Spleen (tissue), 11 donors: ENCODE data around the gene PRKCA. TPM values are rescaled to one million over a fixed set of nuclear protein-coding genes. Genes with fewer than 3 reads are reported as not detected.
"Not testable (repeated sequence)": the region's sequence is repeated elsewhere in the genome, so short reads cannot be mapped to it uniquely, and the experiment has no call there.

Source experiments
- DNase-seq: peaks from one replicate; pipeline ENCODE4 v3.0.0-alpha.2; 2020
- H3K27ac ChIP-seq, 8 donors: fragments of 200-600 bp; sonication (generic) in 7 of 8; 1 replicate in 4 of 8; 2 replicates in 4 of 8; pipeline versions ENCODE4 v1.5.0 to v1.8.0; 2016 to 2021; ENCODE audit warnings: inconsistent platforms in 4 of 8, mild to moderate bottlenecking in 4 of 8, moderate library complexity in 1 of 8
- H3K27me3 ChIP-seq, 7 donors: fragments of 200-600 bp; sonication (generic) in 6 of 7; replicated peaks in 1 of 7; 1 replicate in 4 of 7; 2 replicates in 3 of 7; pipeline versions ENCODE4 v1.5.0 to v1.8.0; 2016 to 2021; ENCODE audit warnings: inconsistent platforms in 3 of 7, mild to moderate bottlenecking in 1 of 7
- H3K36me3 ChIP-seq, 6 donors: fragments of 200-600 bp; sonication (generic) in 5 of 6; 1 replicate in 4 of 6; 2 replicates in 2 of 6; pipeline versions ENCODE4 v1.5.0 to v1.8.0; 2016 to 2021; ENCODE audit warnings: inconsistent platforms in 2 of 6
- H3K4me1 ChIP-seq, 6 donors: fragments of 200-600 bp; sonication (generic) in 5 of 6; 1 replicate in 3 of 6; 2 replicates in 3 of 6; pipeline versions ENCODE4 v1.5.0 to v1.8.0; 2016 to 2021; ENCODE audit warnings: inconsistent platforms in 3 of 6
- H3K4me3 ChIP-seq, 8 donors: fragments of 200-600 bp; sonication (generic) in 7 of 8; 1 replicate in 4 of 8; 2 replicates in 4 of 8; pipeline versions ENCODE4 v1.5.0 to v1.8.0; 2016 to 2021; ENCODE audit warnings: inconsistent platforms in 4 of 8, mild to moderate bottlenecking in 4 of 8, moderate library complexity in 2 of 8
- H3K9me3 ChIP-seq, 8 donors: fragments of 200-600 bp; sonication (generic) in 7 of 8; 1 replicate in 4 of 8; 2 replicates in 4 of 8; pipeline versions ENCODE4 v1.5.0 to v1.8.0; 2016 to 2021; ENCODE audit warnings: inconsistent platforms in 4 of 8
- CTCF ChIP-seq, 11 experiments: fragments of 200-600 bp in 7 of 11; fragments of 450-650 bp in 4 of 11; sonication (generic) in 4 of 11; IDR thresholded peaks in 8 of 11; conservative IDR thresholded peaks in 3 of 11; 1 replicate in 7 of 11; 2 replicates in 4 of 11; pipeline versions ENCODE4 v1.4.0 to v1.8.0; 2016 to 2021; ENCODE audit warnings: antibody characterized with exemption in 11 of 11, inconsistent platforms in 4 of 11, mild to moderate bottlenecking in 1 of 11
- POLR2A ChIP-seq, 3 donors: fragments of 450-650 bp; IDR thresholded peaks; one replicate each; pipeline ENCODE4 v1.5.1; 2017; ENCODE audit warnings: antibody characterized with exemption in 3 of 3, mild to moderate bottlenecking in 1 of 3
- POLR2AphosphoS5 ChIP-seq, 3 donors: sonication (generic); formaldehyde crosslinking; IDR thresholded peaks; one replicate each; pipeline ENCODE4 v1.5.1; 2017; ENCODE audit warnings: antibody characterized with exemption in 3 of 3
- WGBS, 5 donors: extraction: QIAGEN DNeasy Blood & Tissue Kit in 3 of 5; methylation state at CpG; one replicate each; pipeline versions ENCODE4 v1.1.5 to v1.1.7; 2013 to 2018; 5-methylcytosine and 5-hydroxymethylcytosine counted together
- intact Hi-C: fragments of 100-400 bp; cut with DNase I; formaldehyde crosslinking; loops from one replicate; pipeline ENCODE4 v1.15.0; 2023; ENCODE audit warnings: low total_unique reads
- polyA plus RNA-seq, 3 donors: library from polyadenylated mRNA; stranded (reverse); fragments of 200-250 nt; gene quantifications; one replicate each; pipeline ENCODE4 v1.2.1, GENCODE V29; 2013
- total RNA-seq, 7 donors: library from RNA; depleted of rRNA in 3 of 7; stranded (reverse); fragments of >200 nt in 3 of 7; fragmentation: NEBNext Ultra II Directional in 4 of 7; extraction: Animal tissue kit (Norgen Biotek cat#: 25700) in 4 of 7; gene quantifications; one replicate each; pipeline versions ENCODE4 v1.1.0 to v1.2.1, GENCODE V29; 2016 to 2021
- donor health status: healthy with polysubstance abuse.
- donor health status: DM: no; HTN: no; CAD: no; lungs with moderate emphysema.
- donor health status: DM: no; HTN: no; CAD: no.
- donor health status: Bipolar disorder and iron deficiency.
- donor health status: healthy.
- donor health status: DM: no; HTN: no; CAD: no.
- donor health status: DM: yes; HTN: yes; CAD: no.

PRKCA gene
- total and polyA plus RNA-seq, 10 donors, result 1.7 to 59.7 (median 31.2) TPM

DNA sequence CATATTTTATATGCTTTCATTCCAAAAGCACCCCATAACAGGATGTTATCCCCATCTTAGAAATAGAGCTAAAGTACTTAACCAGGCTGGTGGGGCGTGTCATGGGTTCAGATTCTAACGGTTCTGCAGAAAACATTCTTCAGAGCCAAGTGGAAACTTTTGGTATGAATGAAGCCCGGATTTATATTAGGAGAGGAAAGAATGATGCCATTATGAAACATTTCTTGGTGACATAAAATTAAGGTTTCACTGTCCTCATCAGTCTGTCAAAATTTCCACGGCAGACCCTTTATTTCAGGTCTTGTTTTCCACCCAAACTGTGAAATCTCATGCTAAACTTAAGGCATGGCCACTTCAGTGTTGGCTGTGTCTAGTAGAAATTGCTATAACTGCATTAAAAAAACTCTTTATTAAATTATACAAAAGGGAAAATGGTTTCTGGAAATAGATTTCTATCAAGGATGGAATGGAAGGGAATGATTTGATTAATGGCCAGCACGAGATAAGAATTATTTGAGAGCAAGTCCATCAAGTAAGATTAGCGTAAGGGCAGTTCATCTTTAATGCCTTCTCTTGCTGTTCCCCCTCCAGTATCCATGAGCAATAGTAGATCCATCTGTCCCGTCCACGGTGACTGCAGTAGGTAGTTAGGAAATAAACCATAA, 11.7 kb downstream of the PRKCA start:
- intact Hi-C loops, result no loop called here
- Histone ChIP-seq H3K36me3 (peaks cover 0 to 1% (median 0%) of the 10 kb centered on the region in 6 donors), H3K4me3 (no peak overlapping the region), H3K4me1 (peaks cover 0 to 23% (median 2%) of the 10 kb centered on the region in 6 donors), H3K27me3 (no peaks in the 10 kb centered on the region), H3K27ac (no peak overlapping the region), H3K9me3 (no peaks in the 10 kb centered on the region)
- WGBS, 5 donors, result 77 to 89% (median 86%) methylated on average over 8 of the region's 8 CpGs
- TF ChIP-seq POLR2AphosphoS5 (IDR thresholded peaks at IDR 0.05) (no peak), CTCF (IDR thresholded peaks at IDR 0.05 in 8 of 11, conservative IDR thresholded peaks at IDR 0.05 in 3 of 11) (no peak), POLR2A (IDR thresholded peaks at IDR 0.05) (no peak)
- no peak for DNase-seq

GRCh38 chr17:66317629-66318028, 15.2 kb downstream of the PRKCA start:
- intact Hi-C loops, result no loop called here
- peaks cover 0 to 18% (median 15%) of the 10 kb centered on the region in 8 donors for H3K9me3 ChIP-seq
- no peak for TF ChIP-seq POLR2AphosphoS5 (IDR thresholded peaks at IDR 0.05)
- TF ChIP-seq CTCF (IDR thresholded peaks at IDR 0.05 in 8 of 11, conservative IDR thresholded peaks at IDR 0.05 in 3 of 11), result no peak
- TF ChIP-seq POLR2A (IDR thresholded peaks at IDR 0.05), result no peak

DNA sequence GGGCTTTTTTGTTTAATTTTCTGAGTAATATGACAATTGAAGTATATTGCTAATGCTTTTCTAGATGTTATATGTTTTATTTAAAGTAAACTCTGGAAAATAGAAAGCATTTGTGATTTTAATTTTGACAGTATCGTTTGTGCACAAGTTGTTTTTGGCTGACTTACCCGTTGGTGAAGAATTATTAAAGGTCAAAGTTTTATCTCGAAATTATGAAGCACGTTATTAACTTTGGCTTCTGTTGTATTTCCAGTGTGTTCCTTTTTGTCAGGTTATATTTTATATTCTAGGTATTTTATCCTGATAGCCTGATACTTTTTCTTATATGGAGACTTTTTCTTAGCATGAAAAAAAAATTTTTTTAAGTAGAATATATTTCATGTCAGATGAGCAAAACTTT, 16.8 kb downstream of the PRKCA start:
- Histone ChIP-seq H3K27ac (no peak overlapping the region), H3K9me3 (peaks cover 0 to 18% (median 15%) of the 10 kb centered on the region in 8 donors), H3K4me1 (peaks cover 0 to 12% (median 0%) of the 10 kb centered on the region in 6 donors), H3K36me3 (no peaks in the 10 kb centered on the region), H3K4me3 (no peak overlapping the region), H3K27me3 (no peaks in the 10 kb centered on the region)
- intact Hi-C loops, result no loop called here
- no peak for DNase-seq
- 77 to 87% (median 81%) methylated on average over 4 of the region's 4 CpGs for WGBS, 5 donors
- TF ChIP-seq POLR2AphosphoS5 (IDR thresholded peaks at IDR 0.05) (no peak), POLR2A (IDR thresholded peaks at IDR 0.05) (no peak), CTCF (IDR thresholded peaks at IDR 0.05 in 8 of 11, conservative IDR thresholded peaks at IDR 0.05 in 3 of 11) (no peak)

More at GRCh38 chr17:66317629-66318028, 15.2 kb downstream of the PRKCA start:
- DNase-seq, result no peak
- H3K36me3 ChIP-seq, result no peaks in the 10 kb centered on the region
- H3K4me3 ChIP-seq, result no peak overlapping the region
- H3K27me3 ChIP-seq, result no peaks in the 10 kb centered on the region
- H3K4me1 ChIP-seq, result peaks cover 0 to 16% (median 0%) of the 10 kb centered on the region in 6 donors
- H3K27ac ChIP-seq, result no peak overlapping the region

DNA sequence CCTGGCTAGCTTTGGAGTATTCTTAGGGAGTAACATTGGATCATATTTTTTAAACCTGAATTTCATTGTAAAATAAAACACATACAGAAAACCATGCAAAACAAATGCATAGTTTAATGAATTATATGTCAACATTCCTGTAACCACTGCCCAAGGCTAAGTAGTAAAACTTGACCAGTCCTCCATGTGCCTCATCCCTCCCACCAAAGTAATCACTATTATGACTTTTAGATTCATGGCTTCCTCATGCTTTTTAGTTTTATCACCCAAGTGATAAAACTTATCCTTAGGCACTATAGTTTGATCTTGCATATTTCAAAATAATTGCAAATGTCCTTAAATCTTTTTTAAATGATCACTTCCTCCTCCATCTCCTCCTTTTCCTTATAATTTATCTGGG, 20.4 kb downstream of the PRKCA start:
- H3K4me3 ChIP-seq, result no peak overlapping the region
- DNase-seq, result no peak
- intact Hi-C loops, result no loop called here
- TF ChIP-seq CTCF (IDR thresholded peaks at IDR 0.05 in 8 of 11, conservative IDR thresholded peaks at IDR 0.05 in 3 of 11) (no peak), POLR2AphosphoS5 (IDR thresholded peaks at IDR 0.05) (no peak), POLR2A (IDR thresholded peaks at IDR 0.05) (no peak)
- H3K27ac ChIP-seq, result no peak overlapping the region
- H3K36me3 ChIP-seq, result no peaks in the 10 kb centered on the region
- peaks cover 0 to 18% (median 15%) of the 10 kb centered on the region in 8 donors for H3K9me3 ChIP-seq
- H3K27me3 ChIP-seq, result no peaks in the 10 kb centered on the region
- H3K4me1 ChIP-seq, result peaks cover 0 to 17% (median 0%) of the 10 kb centered on the region in 6 donors

- H3K27me3 ChIP-seq, H3K27ac ChIP-seq, H3K36me3 ChIP-seq, DNase-seq, H3K4me3 ChIP-seq, intact Hi-C loops: not testable (repeated sequence)
- H3K4me1 ChIP-seq, result peaks cover 0 to 34% (median 0%) of the 10 kb centered on the region in 6 donors
- H3K9me3 ChIP-seq, result peaks cover 0 to 18% (median 15%) of the 10 kb centered on the region in 8 donors
- WGBS, 5 donors, result 85 to 94% (median 90%) methylated on average over 3 of the region's 3 CpGs
Observed at GRCh38 chr17:66324381-66325004, 22.1 kb downstream of the PRKCA start.
